Measurements from ENCODE around the gene ANP32B.
"Not testable (repeated sequence)": the region's sequence is repeated elsewhere in the genome, so short reads cannot be mapped to it uniquely, and the experiment has no call there.

GRCh38 chr9:97947094-97947493 is 36.0 kb upstream of the ANP32B start:
- not testable (repeated sequence) for TF ChIP-seq POLR2A, CTCF (IDR thresholded peaks at IDR 0.05)
